Measurements from ENCODE around the gene KCNJ10. TPM values are rescaled to one million over a fixed set of nuclear protein-coding genes. Genes with fewer than 3 reads are reported as not detected.

KCNJ10 gene
- total and polyA plus RNA-seq, 2 of the 13 experiments (the other 11 are each of a cell fraction or from before 2014, with no cell fraction given), result 4.4 to 10.3 TPM

GRCh38 chr1:160104486-160104885, 34.5 kb upstream of the KCNJ10 start (continued):
- TF ChIP-seq AHDC1 (CRISPR knock-in tag; IDR thresholded peaks at IDR 0.05; ENCODE audit: borderline replicate concordance) (no peak), ZNF558 (CRISPR knock-in tag; IDR thresholded peaks at IDR 0.05; ENCODE audit: borderline replicate concordance) (no peak), TRIM24 (CRISPR knock-in tag; IDR thresholded peaks at IDR 0.05) (no peak), REL (CRISPR knock-in tag; conservative IDR thresholded peaks at IDR 0.05) (no peak), MBD4 (IDR thresholded peaks at IDR 0.05; ENCODE audit: borderline replicate concordance, low read length) (no peak), ARNT (IDR thresholded peaks at IDR 0.05) (no peak)

GRCh38 chr1:160103658-160104408, 33.9 kb upstream of the KCNJ10 start:
- peak; percentile 66 for TF ChIP-seq ZNF646 (CRISPR knock-in tag; IDR thresholded peaks at IDR 0.05)
- TF ChIP-seq DBP (CRISPR knock-in tag; IDR thresholded peaks at IDR 0.05; ENCODE audit: not compliant biosample characterization), result no peak
- peak overlapping the region; percentile 39 for H2AFZ ChIP-seq (ENCODE audit: low read length)
- H3K4me1 ChIP-seq (ENCODE audit: insufficient read depth, low read length), result peaks cover 83% of the 10 kb centered on the region
- H3K9me3 ChIP-seq (ENCODE audit: low read length), result no peaks in the 10 kb centered on the region
- H3K4me3 ChIP-seq (replicated peaks in 1 of 3; ENCODE audit: insufficient read depth in 1 of 3, low read depth in 2 of 3, low read length in 3 of 3), result no peak overlapping the region
- CTCF ChIA-PET (ENCODE audit: low intra/inter-chr PET ratio, low total read pairs), result no interaction called here
- 21% methylated on average over 6 of the region's 6 CpGs for WGBS (ENCODE audit: low lambda C conversion rate)
- POLR2A ChIA-PET, result no interaction called here
- no peak for ATAC-seq
- in situ Hi-C loops (cut with HindIII; ENCODE audit: extremely low pct_ligation_motif_present, low pct_unique_long_range_greater_than_20kb), result loop anchor here (10.0 kb wide), 1 partner anchor 111 kb away; no protein-coding TSS in a partner anchor
- peak overlapping the region; percentile 4; the same call in 1 of the 2 replicates for H3K4me2 ChIP-seq (ENCODE audit: low read depth, low read length)
- no peaks in the 10 kb centered on the region; a peak in 1 of 5 replicates for H3K36me3 ChIP-seq (replicated peaks in 1 of 2; ENCODE audit: control insufficient read depth in 1 of 2, insufficient read depth in 2 of 2, low read length in 2 of 2)
- no peaks in the 10 kb centered on the region for H3K27me3 ChIP-seq (ENCODE audit: control insufficient read depth in 1 of 2, insufficient read depth in 2 of 2, low read length in 2 of 2)
- peak overlapping the region; percentile 36; the same call in 1 of the 2 replicates for H3K9ac ChIP-seq (ENCODE audit: insufficient read depth, low read depth, low read length)
- DNase-seq (ENCODE audit: low spot score), result no peak
- H3K27ac ChIP-seq (ENCODE audit: extremely low read length, insufficient read depth, low read length), result no peak overlapping the region
- no peak for FAIRE-seq
- H3K79me2 ChIP-seq (ENCODE audit: insufficient read depth, low read length), result no peaks in the 10 kb centered on the region
- H4K20me1 ChIP-seq (ENCODE audit: insufficient read depth, low read length), result no peaks in the 10 kb centered on the region
- no TSS peak for BruUV-seq (replicated peaks)
- intact Hi-C loops (cut with micrococcal nuclease; ENCODE audit: unreplicated experiment), result loop anchor here (5.0 kb wide), 1 partner anchor 273 kb away; no protein-coding TSS in a partner anchor

Data from HepG2 (cell line).